Sigmoid colon (tissue), 4 donors: ENCODE data around the gene RPS6KA5.

Source experiments
- CTCF ChIP-seq, 4 experiments: fragments of 450-650 bp in 3 of 4; fragments of 200-600 bp in 1 of 4; IDR thresholded peaks; one replicate each; pipeline ENCODE4 v1.5.1; 2016 to 2019; ENCODE audit warnings: antibody characterized with exemption in 4 of 4, mild to moderate bottlenecking in 3 of 4, moderate library complexity in 2 of 4
- POLR2AphosphoS5 ChIP-seq, 4 donors: sonication (generic); formaldehyde crosslinking; IDR thresholded peaks; one replicate each; pipeline ENCODE4 v1.6.1; 2017; ENCODE audit warnings: antibody characterized with exemption in 4 of 4

GRCh38 chr14:91080071-91080470 lies 19.6 kb upstream of the RPS6KA5 start:
- TF ChIP-seq POLR2AphosphoS5 (IDR thresholded peaks at IDR 0.05) = no peak
- no peak for TF ChIP-seq CTCF (IDR thresholded peaks at IDR 0.05)
